NCI-H2107 (cell line): Measurements from ENCODE around the gene CYP19A1.

Source experiments
- DNase-seq: peaks from one replicate; lab custom pipeline; 2025; lab: John Stamatoyannopoulos, UW

Gene CYP19A1

DNA sequence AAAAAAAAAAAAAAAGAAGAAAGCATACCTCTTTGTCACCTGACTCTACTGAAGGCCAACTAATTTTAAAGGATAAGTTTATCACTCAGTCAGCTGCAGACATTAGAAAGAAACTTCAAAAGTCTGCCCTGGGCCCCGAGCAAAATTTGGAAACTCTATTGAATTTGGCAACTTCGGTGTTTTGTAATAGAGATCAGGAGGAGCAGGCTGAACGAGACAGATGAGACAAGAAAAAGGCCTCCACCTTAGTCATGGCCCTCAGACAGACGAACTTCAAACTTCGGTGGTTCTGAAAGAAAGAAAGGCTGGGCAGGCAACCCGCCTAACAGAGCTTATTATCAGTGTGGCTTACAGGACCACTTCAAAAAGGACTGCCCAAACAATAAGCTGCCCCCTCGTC, 21.6 kb upstream of the CYP19A1 start:
- no peak for DNase-seq

DNA sequence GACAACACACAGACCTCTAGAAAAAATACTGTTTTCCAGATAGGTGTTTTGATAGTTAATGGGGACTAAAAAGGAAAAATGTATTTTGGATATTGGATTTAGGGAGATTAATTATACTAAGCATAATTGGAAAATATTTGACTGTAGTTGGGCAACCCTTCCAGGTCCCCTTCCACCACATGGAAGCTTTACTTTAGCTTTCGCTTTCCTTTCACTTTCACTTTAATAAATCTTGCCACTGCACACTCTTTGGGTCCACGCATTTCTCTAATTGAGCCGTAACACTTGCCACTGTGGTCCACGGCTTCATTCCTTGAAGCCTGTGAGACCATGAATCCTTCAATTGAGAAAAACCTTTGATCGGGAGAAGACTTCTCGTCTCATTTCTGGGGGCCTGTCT, 18.6 kb upstream of the CYP19A1 start:
- no peak for DNase-seq

DNA sequence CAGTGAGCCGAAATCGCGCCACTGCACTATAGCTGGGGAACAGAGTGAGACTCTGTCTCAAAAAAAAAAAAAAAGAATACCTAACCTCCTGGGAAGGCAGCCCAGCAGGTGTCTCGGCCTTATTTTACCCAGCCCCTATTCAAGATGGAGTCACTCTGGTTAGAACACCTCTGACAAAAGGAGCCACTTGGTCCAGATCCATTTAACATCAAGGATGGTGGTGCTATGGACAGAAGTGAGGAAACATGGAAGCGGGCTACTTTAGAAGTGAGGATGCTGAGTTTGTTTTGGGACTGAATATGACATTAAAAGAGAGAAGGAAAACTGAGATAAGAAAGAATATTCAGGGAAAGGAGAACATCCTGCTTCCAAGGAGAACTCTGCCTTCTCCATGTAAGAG, 17.8 kb upstream of the CYP19A1 start:
- no peak for DNase-seq

DNA sequence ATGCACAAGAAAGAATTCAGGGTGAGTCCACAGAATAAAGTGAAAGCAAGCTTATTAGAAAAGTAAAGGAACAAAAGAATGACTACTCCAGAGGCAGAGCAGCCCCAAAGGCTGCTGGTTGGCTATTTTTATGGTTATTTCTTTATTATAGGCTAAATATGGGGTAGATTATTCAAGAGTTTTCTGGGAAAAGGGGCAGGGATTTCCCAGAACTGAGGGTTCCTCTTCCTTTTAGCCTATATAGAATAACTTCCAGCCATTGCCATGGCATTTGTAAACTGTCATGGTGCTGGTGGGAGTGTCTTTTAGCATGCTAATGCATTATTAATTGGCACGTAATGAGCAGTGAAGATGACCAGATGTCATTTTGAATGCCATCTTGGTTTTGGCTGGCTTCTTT, 16.7 kb upstream of the CYP19A1 start:
- DNase-seq: no peak

DNA sequence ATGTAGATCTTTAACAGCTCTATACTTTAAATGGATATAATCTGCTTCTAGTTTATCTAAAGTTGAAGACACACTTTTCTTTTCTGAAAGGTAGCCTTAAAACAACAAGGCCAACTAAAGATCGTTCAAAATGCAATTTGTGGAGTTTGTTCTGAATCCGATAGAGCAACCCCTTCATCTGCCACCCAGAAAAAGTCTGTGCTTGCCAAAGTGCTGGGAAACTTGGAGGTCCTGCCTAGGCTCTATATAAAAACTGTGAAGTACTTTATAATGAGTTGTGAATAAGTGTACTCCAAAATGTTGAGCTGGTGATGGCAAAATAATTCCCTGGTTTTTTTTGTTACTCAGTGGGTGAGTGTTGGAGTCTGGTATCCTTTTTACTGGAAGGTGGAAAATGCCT, 15.6 kb upstream of the CYP19A1 start:
- no peak for DNase-seq

DNA sequence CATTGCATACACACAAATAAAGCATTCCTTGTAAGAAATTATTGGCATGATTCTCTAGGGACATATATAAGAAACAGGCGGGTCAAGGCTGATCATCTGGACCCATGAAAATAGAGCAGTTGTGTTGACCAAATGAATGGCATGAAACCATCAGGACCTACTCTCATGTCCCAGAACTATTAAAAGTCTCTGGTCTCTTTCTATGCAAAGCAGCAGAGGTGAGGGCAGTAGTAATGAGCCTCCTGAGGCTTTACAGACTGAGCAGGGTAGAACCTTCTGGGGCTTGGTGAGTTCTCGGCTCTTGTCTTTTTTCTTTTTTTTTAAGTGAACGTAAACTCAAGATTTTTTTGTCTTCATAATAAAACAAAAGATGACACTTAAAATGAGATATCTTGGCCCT, 12.3 kb upstream of the CYP19A1 start:
- no peak for DNase-seq

DNA sequence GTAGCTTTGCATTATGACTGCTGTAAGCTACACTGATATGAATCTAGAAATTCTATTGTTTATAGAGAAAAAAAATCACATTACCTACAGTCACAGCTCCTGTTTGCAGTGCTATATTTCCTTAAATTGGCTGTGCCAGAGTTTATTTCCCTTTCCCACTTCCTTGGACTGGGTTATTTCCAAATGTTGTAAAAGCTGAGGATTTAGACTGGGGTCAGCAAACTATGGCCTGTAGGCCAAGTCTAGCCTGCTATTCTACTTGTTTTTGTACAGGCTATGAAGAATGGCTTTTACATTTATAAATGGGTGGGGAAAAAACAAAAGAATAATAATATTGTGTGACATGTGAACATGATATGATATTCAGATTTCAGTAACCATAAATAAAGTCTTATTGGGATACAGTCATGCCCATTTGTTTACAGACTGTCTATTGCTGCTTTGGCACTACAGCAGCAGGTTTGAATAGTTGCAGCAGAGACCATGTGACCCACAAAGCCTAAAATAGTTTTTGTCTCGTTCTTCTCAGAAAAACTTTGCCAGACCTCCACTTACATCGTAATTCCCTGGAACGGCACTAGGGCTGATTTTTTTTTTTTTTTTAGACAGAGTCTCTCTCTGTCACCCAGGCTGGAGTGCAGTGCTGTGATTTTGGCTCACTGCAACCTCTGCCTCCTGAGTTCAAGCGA, 10.9 kb upstream of the CYP19A1 start:
- no peak for DNase-seq

DNA sequence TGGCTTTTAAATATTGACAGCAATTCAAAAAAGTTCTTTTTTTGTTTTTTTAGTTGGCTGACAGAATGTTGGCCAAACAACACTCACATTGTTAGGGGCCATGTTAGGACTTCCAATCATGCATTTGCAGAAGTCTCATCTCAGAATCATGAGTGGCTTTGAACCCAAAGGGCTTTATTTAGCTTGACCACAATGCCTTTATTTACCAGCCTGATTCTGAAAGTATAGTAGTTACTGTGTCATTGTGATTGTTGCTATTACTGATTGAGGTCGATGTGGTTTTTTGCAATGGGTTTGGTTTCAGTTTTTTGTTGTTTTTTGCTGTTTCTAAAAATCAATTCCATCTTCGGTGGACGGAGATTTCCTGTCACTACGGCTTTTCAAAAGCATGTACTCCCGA, 10.3 kb upstream of the CYP19A1 start:
- DNase-seq: no peak

DNA sequence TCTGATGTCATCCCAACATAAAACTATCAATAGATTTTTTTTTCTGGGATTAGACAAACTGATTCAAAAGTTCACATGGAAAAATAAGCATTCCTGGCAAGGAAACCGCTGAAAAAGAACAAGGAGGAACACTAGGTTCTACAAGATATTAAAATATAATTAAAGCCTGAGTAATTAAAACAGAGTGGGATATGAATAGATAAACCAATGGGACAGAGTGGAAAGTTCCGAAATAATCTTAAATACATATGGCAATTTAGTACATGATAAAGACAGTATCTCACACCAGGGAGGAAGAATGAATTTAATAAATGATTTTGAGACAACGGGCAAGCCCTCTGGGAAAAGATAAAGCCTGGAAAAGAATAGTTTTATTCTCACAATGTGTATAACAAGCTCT, 7.7 kb upstream of the CYP19A1 start:
- DNase-seq: no peak

DNA sequence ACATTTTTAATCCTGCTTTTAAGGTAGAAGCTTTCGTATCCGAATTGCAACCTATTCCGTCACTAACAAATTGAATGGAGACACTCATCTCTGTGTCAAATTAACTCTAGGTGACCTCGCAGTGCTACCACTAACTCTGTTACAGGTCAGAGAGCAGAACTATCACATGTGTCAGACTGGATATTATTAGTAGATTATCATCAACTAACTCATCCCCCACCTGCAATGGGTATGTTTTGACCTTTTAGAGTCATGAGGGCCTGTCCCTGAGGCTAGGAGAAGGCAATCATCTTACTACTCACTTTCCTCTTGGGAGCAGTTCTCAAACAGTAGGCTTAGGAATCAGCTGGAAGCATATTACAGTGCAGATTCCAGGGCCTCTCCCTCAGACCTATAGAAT, 5.1 kb upstream of the CYP19A1 start:
- DNase-seq: no peak

DNA sequence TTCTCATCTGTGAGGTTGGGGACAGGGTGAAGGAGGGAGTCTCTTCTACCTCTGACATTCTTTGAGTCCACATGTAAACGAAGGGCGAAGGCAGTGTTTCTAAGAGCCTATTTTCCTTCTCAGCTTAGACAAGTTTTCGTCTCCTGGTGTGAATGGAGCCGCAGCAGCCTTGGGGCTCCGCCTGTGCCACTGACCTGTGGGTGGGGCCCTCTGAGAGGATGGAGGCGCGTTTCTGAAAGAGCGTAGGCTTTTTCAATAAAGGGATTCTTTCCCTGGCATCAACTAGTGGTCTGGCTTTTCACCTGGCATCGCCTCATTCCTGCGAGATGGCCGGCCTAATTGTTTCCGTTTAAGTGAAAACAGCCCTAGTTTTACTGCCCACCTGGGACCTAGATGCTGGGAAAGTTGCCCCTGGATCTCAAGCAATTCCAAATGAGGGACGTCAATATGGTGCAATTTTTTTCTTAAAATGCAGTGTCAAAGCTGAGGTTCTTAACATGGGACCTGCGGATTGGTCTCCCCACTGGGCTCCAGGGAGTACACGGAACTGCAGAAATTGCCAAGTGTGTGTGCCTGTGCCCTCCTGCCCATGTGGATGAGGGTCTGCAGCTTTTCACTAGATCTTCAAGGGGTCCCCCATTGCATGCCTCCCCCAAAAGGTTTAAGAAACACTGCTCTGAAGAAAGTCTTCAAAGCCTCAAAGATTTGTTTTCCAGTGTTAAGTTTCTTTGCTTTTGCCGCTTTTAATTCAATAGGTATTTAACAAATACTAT, 4.0 kb upstream of the CYP19A1 start:
- DNase-seq: no peak

DNA sequence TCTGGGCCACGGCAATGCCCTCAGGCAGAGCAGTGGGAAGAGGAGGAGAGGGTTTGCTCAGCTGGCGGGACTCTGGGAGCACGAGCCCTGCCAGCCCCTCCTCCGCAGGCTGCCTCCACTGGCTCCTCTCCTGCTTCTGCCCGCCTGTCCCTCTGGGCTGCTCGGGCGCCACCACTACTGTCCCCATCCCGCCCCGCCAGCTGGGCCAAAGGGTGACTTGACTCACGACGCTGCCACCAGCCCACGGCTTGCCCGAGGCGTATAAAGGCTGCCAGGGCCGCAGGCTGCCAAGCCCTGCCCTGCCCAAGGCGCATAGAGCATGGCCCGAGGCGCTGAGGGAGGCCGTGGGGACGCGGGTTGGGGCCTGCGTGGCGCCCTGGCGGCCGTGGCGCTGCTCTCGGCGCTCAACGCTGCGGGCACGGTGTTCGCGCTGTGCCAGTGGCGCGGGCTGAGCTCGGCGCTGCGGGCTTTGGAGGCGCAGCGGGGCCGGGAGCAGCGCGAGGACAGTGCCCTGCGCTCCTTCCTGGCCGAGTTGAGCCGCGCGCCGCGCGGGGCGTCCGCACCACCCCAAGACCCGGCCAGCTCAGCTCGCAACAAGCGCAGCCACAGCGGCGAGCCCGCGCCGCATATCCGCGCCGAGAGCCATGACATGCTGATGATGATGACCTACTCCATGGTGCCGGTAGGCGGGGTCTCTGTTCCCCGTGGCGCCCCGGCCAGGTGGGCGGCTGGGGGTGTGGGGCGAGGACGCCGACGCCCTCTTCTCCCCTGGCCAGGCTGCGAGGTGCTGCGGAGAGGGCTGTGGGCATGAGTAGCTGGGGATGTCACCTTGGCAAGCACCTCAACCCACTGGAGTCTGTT, 3.2 kb upstream of the CYP19A1 start, which contains the start of gene GLDN:
TSS of gene GLDN (plus strand) at position 290 of the 861 bp plus-strand sequence. CDS start at position 320, 30 bp downstream.
- DNase-seq: no peak

DNA sequence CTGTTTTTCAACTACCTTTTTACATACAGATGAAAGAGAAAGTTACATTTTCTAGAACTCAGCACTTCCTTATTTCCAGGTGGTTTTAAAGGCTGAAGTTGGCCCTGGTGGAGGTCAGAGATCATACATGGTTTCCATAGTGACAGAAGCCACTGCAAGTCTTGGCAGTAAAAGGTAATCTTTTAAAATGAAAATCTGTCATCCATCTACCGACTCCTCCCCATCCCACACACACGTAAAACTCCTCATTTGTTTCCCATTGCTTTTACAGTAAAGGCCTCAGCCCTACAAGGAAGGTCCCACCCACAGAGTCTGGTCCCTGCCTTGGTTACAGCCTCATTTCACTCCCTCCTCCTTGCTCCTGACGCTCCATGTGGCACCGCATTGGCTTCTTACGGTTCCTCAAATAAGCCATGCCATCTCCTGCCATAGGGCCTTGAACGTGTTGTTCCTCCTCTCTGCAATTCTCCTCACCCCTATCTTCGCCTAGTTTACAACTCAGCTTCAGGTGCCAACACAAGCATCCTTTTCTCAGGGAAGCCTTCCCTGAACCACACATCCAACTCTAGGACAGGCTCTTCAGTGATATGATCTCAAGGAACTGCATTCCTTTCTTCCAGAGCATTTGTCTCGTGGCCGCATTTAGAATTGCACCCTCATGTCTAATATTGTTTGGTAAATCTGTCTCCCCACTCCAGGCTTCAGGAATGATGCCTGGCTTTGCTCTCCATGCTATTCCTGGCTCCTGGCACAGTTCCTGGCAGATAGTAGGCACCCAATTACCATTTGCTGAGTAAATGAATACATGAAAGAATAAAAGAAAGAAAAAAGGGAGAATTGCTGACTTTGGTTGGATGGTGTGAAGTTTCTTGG, 2.6 kb downstream of the CYP19A1 start:
- DNase-seq: no peak

DNA sequence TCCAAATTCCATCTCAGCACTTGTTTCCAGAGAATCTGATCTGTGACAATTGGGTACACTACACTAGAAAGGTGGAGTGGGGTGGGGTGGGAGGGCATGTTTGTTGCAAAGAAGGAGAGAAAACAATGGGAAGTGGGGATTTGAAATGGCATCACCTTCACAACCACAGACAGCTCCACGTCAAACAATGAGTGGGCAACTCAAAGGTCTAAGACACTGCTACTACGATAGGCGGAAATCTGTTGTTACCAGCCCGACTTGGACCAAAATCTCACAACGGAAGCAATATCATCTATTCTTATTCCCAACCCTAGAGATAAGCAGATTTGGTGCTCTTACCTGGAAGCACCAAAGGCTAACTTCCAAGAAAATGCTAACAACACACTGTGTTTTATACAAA, 3.3 kb downstream of the CYP19A1 start:
- no peak for DNase-seq

DNA sequence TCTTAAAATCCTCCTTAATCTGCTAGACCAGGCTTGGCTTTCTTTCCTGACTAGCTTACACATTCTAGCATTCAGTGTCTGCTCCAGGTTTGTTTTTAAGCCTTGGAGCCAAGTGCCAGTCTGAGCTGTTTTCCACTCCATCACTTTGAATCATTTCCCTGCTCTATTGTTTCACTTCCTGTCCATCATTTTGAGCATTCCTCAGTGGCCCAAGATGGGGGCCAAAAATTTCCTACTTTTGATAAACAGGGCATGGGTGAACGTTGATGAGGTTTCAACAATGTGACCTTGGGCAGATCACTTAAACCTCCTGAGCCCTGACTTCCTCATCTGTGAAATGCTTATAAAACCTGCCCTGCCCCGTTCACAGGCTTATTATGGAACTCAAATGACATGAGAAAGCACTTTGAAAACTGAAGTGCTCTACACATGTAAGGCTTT, 4.4 kb downstream of the CYP19A1 start:
- DNase-seq: peak; percentile 13

DNA sequence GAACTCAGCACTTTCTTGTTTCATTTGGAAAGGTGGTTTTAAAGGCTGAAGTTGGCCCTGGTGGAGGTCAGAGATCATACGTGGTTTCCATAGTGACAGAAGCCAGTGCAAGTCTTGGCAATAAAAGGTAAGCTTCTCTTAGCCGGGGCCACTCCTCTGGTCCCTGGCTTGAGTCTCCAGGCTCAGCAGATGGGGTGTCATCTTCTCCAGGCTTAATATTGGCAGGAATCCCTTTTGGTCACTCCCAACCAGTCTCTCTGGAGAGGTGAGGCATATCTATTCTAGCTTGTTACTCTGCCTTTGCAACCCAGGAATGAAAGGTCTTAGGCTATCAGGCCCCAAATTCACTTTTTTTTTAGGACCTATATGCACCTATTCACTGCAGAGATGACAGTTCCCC, 4.8 kb downstream of the CYP19A1 start:
- no peak for DNase-seq

DNA sequence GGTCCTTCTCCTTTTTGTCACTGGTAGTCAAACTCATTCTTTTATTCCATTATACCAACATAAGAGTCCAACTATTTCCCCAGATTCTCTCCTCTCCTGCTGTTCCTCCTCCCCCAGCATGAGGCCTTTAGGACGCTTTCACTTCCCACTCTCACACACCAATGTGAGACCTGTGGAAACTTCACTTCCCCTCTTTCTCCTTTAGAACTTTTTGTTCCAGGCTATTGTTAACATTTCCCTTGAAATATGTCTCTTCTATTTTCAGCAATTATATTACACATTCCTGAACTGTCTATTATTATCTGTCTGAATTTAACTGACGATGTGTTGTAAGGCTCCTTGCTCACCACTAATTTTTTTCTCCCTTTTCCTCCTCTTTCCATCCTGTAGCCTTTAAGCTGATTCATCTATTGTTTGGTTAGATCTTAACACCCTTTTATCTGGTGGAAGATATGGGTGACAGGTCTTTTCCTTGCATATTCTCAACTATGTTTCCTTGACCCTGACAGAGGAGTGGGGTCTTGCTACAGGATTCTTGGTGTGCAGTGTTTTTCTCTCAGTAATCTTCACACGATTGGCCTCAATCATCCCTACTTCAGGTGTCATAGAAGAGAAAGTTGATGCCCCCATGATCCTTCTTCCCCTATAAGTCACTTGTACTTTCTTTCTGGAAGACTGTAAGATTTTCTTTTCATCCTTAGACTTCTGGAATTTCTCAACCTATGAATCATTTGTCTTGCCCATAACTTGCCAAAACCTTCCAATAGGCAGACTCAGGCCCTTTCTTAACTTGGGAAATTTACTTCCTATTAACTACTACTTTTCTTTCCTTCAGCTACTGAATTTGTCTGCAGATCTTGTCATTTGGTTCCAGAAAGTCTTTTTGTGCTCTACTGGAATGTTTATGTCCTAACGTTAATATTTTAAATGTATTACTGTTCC, 5.9 kb downstream of the CYP19A1 start:
- no peak for DNase-seq

DNA sequence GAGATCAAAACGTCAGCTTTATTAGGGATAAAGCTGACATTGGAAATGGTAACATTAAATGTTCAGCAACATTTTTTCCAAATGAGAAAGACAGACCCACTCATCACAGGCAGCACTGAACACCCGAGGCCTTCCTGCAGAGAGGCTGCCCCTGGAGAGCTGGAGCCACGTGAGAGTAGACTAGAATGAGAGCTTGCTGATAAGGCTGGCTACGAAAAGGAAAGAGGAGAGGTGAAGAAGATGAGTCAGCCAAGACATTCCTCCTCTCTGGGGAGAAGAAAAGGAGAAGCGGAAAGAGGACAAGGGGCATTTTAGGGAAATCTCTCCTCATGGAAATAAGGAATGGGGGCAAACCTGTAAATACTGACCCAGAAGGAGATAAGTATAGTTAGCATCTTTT, 7.3 kb downstream of the CYP19A1 start:
- DNase-seq: no peak

DNA sequence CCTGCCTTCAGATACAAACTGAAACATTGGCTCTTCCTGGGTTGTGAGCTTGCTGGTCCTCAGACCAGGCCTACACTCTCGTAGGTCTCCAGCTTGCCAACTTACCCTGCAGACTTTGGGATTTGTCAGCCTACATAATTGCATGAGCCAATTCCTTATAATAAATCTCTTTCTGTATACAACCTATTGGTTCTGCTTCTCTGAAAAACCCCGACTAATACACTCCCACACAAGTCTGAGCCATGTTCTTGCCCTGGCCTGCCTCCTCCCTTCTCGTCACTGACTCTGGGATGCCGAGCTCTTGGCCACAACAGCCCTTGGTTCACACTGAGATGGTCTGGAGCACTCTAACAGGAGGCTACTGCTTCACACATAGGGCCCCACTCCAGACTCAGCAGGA, 9.5 kb downstream of the CYP19A1 start:
- DNase-seq: no peak

DNA sequence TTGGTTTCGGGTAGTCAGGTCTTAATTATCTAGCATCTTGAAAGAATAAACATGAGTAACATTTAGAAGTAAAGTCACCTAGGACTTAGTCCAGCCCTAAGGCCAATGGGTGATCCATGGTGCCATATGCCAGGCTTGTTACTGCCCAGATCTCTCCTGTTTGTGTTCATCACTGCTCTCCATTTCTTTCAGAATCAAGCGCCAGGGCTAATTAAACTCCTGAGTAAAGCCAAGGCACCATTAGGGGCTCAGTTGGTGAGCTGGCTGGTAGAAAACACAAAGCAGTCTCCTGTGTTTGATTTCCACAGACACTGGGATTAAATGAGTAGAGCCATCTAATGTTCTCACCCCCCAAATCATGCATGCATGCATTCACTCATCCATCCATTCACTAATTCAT, 11.3 kb downstream of the CYP19A1 start:
- DNase-seq: no peak

DNA sequence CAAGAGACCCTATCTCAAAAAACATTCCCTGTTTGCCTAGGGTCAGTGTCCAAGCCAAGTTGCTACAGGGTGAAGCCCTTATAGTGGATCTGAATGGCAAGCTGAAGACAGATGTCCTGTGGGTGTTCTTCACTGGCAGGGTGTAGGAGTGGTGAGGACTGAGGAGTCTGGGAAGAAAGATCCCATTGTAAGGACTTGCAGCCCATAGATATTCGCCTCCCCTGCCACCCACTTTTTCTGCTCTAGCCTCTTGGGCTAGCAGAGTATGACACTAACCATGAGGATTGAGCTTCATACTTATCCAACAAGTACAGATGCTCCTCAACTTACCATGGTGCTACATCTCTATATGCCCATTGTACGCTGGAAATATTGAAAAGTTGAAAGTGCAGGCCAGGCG, 13.2 kb downstream of the CYP19A1 start:
- DNase-seq: no peak
